GF-D8 (cell line): ENCODE results near the gene CCND1.
"Not testable (repeated sequence)": the region's sequence is repeated elsewhere in the genome, so short reads cannot be mapped to it uniquely, and the experiment has no call there.

Experiments
- DNase-seq: peaks from one replicate; lab custom pipeline; 2025; lab: John Stamatoyannopoulos, UW

CCND1 gene

DNA sequence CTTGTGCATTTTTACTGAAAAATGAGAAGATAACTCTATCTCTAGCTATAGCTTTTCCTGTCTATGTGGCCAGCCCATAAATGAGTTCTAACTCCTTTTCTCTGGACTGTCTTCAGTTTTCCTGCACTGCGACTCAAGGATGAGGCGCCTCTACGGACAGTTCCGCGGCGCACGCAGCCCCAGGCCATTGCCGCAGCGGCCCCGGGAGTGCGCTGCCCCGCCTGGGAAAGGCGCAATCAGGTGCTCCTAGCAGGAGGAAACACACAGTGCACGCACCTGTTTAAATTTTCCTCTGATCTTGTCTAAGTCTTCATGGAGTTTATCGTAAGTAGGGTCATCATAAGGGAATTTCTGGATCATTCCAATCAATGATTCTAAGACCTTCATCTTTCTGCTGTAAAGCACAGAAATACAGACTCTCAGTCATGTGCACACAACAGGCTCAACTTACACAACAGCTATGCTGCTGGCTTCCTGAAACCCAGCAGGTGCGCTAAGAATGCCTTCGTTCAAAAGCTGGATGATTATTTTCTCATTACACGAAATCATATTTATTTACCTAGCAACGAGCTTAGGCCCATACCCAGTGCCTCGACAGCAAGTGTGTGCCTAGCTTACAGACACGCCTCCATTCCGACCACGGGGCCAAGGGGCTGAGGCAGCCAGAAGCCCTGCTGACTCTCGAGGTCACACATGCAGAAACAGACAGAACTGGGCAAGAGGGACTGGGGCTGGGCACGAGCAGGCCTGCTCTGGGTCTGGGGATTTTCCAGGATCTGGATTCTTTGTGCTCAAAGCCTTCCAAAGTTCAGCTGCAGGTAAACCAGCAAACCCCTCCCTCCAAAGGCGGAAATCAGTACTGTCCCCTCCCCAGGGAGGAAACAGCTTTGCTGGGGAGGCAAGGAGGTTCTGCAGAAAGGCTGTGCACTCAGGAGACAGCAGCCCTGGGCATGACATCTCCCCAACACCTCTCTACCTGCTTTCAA lies 27.0 kb downstream of the CCND1 start:
- no peak for DNase-seq

DNA sequence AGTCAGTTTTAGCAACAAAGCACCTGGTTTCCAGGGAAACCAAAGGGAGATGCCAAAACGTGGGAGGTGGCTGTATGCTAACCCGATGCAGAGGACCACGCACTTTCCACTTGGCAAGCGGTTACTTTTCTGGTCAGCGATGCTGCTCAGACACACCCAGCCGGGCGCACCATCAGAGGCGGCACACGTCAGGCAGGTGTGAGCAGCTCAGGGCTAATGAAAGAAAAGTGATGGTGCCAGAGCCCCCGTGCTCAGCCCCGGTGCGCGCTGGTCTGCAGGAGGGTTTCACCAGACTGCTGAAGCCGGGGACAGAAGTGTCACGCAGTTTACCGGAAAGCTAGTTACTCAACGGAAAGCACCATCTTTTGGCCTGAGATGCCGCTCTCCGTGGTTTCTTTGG lies 28.5 kb downstream of the CCND1 start:
- no peak for DNase-seq

DNA sequence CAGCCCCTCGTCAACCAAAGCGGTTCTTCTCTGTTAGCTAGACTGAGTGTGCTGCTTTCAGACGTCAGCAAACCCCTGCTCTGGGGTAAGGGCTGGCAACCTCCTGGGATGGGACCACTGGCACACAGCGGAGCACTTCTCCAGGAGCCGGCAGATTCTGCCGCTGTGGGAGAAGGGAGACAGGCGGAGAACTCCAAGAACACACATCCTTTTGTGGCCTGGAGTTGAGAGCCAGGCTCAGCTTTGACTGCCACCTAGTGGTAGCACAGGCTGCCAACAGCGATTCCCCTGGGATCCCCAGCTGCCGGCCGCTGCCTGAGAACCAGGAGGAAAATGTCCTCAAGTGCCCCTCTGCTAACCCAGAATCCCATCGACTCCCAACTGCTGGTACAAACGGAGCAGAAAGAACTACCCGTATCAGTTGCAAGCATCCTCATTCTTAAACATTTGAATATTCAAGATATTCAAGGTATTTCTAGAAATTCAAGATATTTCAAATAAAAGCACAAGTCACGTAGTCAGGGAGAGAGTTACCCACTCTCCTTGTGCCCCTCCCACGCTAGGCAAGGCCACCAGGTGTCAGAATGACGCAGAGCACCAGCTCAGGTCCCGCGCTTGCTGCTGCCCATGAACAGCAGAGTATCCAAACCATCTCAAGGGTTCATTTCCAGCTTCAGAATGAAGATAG lies 29.3 kb downstream of the CCND1 start:
- peak; percentile 5 for DNase-seq

DNA sequence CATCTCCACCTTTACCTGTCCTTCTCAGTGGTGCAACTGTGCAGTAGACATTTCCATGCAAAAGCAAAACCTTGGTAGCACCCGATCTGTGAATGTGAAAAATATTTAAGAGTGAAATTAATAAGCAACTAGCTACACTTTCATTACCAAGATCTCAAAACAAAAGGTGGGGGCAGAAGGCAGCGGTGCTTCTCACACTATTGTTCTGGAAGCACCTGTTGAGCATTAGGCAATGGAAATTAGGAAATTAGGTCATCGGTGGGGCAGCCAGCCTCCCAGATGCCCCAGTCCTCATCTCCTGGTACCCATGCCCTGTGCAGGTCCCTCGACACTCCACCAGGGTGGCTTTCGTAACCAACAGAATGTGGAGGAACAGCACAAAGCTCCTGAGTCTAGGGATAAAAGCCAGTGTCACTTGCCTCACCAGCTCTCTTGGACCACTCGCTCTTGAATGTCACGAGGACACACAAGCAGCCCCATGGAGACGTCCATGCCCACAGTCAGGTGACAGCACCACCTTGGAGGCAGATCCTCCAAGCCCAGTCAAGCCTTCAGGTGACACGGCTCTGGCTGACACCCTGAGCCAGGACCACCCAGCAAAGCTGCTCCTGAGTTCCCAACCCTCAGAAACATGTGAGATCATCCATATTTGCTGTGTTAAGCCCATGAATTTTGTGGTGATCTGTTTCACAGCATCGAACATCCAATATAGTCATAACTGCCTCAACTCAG lies 30.9 kb downstream of the CCND1 start:
- DNase-seq: no peak

DNA sequence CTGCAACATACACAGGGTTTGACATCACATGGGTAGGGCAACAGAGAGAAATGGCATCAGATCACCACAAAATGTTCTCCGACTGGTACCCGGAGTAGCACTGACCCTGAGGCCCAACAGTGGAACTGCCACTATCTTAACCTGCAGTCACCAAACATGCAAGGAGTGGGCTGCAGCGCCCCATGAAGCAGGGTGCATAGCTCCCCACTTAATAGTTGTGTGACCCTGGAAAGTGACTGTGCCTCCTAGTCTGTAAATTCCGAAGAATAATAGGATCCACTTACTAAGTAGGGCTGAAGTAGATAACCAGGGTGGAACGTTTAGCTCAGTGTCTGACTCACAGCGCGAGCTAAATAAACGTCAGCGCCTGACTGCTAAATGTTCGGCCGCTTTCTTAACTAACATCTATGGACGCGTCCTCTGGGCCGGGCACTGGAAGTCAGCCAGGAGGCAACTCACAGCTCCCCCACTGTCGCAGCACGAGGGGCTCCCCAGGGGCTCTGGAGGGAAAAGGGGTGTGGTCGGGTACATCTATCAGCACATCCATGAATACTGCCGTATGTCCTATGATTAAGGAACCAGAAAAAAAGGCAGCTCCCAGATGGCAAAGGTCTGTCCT lies 33.4 kb downstream of the CCND1 start:
- no peak for DNase-seq

DNA sequence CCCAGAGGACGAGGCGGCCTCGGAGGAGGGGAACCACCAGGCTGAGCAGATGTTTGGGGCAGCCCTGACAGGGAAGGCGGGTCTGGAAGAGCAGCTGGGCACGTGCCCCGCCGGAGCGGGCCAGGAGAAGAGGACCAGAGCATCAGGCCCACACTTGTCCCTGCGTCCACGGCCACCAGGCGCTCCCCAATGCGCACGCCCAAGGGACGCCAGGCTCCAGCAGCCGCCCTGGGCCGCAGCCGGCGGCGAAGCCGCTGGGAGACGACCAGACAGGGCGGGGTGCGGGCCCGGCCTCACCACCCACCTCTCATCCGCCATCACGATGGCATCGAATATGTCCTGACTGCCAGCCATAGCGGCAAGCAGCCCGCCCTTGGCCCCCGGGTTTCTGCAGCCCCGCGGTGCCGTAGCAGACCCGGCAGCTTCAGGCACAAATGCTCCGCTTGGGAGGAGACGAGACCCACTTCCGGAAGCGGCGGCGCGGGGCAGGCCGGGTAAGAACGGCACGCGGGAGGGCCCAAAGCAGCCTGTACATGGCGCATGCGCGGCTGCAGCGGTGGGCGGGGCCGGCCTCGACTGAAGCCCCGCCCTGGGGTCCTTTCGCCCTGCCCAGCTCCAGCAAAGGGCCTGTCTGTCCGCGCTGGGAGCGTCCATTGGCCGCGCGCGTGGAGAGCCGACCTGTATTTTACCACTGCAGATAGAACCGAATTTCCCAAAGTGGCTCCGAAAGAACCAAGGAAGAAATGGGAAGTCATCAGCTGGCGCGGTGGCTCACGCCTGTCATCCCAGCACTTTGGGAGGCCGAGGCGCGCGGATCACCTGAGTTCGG lies 34.1 kb downstream of the CCND1 start, which contains the start of gene LTO1:
Gene LTO1 (minus strand): TSS at position 468 of the 829 bp plus-strand sequence. CDS start 114 bp downstream, at position 354.
- peak; percentile 84 for DNase-seq

DNA sequence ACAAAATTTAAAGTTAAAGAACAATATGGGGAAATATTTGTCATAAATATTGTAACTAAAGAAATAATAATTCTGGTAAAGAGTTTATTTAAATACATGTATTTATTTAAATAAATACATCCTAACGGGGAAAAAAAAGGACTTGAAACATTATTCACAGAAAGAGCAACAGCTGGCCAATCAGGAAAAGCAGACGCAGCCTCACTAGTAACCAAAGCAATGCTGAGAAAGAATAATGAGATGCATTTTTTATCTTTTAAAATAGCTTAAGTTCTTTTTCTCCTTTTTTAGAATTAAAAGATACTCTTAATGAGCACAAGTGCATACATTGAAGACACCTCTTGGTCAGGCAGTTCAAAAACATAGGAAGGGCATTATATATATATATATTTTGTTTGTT lies 36.8 kb downstream of the CCND1 start:
- no peak for DNase-seq

DNA sequence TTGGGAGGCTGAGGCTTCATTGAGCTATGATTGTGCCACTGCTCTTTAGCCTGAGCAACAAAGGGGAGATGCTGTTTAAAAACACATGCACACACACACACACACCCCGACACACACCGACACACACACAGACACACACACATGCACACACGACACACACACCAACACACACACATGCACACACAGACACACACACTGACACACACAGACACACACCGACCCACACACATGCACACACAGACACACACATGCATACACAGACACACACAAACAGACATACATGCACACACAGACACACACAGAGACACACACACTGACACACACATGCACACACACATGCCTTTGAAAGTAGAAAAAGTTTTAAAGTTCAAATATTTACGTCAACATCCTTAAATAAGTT lies 39.7 kb downstream of the CCND1 start:
- DNase-seq: no peak

DNA sequence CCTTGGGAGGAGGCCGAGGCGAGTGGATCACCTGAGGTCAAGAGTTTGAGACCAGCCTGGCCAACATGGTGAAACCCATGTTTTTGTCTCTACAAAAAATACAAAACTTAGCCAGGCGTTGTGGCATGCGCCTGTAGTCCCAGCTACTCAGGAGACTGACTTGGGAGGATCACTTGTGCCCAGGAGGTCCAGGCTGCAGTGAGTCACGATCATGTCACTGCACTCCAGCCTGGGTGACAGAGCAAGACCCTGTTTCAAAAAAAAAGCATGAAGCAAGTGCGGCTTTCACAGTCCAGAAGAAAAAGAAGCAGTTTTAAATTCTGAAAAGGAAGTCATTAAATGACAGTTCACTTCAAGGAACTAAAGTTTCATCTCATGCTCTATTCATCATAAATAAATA lies 41.3 kb downstream of the CCND1 start:
- DNase-seq: no peak

DNA sequence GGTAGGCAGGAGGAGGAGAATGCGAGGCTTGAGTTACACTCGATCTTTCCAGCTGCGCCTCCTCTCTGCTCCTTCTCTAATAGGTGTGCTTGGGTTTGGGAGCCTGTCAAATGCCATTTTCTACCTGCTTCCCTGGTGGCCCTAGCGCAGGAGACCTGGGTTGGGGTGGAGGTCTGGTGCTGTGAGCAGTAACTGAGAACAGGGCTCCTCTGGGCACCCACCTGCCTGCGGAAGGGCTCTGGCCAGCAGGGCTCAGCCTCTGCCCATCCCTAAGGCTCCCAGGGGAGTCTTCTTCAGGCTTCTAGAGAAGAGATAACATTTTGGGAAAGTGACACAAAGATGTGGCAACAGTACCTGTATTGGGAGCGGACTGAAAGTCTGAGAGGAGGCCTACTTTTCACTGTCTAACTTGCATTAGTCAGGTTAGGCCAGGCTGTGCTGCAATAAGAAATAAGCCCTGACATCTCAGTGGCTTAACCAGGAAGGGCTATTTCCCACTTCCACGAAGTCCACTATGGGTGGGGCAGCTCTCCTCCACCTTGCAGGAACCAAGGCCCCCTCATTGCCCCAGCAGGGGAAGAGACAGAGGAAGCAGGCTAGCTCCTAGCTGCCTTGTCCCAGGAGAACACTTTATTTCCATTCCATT lies 41.8 kb downstream of the CCND1 start:
- no peak for DNase-seq

DNA sequence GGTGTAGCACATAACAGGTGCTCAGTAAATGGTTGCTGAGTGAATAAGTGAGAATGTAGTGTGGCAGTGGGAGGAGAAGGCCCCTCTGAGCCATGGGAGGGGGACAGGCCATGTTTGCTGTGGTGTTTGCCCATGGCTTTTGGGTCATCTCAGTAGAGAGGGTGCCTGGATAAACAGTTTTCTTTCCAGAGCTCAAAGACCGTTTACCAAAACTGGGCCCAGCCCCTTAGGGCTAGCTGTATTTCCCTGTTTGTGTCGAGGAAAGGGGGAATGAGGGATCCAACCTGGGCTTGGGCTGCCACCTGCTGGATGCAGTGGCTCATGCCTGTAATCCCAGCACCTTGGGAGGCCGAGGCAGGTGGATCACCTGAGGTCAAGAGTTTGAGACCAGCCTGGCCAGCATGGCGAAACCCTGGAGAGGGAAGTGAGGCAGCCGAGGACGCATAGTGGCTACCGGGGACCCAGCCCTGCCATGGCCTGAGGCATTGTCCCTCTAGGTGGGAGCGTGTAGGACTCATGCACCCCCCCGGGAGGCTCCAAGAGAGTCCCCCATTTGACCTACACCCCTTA lies 42.9 kb downstream of the CCND1 start:
- no peak for DNase-seq

DNA sequence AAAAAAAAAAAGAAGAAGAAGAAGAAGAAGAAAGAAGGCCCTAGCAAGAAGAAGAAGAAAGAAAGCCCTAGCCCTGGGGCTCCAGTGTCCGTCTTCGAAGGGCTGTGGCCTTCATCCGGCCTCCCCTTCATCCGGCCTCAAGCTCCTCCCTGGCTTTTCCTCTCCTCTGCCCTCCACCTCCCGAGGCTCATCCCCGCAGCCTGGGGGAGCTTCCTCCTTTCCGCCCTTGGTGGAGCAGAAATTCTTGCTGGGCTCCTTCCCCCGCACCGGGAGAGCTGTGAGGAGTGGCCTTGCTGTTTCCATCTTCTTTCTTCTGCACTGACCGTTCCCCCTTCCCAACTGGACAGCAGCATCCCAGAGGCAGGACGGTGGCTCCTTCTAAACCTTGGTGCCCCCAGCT lies 43.7 kb downstream of the CCND1 start:
- DNase-seq: no peak

DNA sequence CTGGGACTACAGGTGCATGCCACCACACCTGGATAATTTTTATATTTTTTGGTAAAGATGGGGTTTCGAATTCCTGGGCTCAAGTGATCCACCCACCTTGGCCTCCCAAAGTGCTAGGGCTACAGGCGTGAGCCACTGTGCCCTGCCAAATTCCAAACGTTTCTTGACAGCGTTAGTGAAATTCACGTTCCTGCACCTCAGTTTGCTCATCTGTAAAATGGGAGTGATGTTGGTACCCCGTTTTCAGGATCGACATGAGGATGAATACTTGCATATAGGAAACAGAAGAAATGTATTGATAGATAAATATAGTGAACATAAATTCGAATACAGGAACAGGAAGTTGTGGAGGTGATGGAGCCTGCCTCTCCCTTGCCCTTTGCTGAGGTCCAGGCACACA lies 44.4 kb downstream of the CCND1 start:
- DNase-seq: no peak

DNA sequence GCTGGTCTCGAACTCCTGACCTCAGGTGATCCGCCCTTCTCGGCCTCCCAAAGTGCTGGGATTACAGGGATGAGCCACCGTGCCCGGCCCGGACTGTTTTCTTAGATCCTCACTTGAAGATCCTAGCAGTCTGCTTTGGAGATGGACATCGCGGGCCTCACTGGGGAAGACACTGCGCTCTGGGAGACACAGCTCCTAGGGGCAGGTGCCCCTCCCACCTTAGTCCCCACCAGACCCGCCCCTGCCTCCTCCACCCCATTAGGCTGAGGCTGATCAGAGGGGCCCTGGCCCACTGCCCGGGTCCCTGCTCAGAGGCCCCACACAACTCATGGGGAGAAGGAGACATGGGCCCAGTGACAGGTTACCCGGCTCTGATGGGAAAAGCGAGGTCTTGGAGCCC lies 45.5 kb downstream of the CCND1 start:
- DNase-seq: no peak

DNA sequence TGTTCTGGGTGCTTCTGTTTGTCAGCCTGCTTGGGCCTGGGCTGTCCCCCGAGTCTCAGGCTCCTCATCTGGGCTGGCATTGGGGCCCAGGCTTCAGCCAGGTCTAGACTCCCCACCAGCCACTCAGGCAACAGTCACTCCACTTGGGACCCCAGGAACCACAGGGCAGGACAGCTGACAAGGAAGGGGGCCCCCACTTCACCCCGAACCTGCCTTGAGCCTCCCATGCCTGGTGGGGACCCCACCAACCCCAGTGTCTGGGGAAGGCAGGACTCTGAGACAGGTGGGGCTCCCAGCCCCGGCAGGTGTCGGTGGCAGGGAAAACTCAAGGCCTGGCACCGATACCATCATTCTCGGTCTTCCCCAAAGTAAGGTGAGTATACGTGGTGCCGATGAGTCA lies 45.9 kb downstream of the CCND1 start:
- no peak for DNase-seq

DNA sequence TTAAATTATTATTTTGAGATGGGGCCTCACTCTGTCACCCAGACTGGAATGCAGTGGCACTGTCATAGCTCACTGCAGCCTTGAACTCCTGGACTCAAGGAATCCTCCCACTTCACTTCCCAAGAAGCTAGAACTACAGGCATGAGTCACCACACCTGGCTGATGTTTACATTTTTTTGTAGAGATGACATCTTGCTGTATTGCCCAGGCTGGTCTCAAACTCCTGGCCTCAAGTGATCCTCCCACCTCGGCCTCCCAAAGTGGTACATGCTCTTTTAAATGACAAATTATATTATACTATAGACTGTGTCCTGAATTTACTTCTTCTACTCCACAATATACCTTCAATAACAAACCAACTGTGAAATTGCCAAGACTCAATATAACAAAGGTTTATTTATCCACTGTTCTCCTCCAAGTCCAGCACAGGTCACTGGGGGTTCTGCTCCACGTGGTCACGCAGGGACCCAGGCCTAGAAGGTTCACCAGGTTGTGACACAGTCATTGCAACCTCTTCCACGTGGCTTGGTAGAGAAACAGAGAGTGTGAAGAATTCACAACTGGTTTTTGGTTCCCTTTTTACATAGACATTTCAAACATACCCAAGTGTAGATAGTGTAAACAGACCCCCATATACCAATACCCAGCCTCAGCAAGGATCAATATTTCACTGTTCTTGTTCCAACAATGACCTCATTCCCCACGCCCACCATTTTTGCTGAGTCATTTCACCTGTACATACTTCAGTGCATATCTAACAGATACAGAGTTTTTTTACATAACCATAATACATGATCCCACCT lies 47.2 kb downstream of the CCND1 start:
- DNase-seq: not testable (repeated sequence)

DNA sequence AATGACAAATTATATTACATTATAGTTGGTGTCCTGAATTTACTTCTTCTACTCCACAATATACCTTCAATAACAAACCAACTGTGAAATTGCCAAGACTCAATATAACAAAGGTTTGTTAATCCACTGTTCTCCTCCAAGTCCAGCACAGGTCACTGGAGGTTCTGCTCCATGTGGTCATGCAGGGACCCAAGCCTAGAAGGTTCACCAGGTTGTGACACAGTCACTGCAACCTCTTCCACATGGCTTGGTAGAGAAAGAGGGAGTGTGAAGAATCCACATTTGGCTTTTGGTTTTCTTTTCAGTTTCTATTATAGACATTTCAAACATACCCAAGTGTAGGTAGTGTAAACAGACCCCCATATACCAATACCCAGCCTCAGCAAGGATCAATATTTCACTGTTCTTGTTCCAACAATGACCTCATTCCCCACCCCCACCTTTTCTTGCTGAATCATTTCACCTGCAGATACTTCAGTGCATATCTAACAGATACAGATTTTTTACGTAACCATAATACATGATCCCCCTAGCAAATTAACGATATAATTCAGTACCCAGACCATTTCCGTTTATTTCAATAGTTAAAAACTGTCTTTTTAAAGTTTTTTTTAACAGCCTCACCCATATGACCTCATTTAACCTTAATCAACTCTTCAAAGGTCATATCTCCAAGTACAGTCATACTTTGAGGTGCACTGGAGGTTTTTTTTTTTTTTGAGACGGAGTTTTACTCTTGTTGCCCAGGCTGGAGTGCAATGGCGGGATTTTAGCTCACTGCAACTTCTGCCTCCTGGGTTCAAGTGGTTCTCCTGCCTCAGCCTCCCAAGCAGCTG lies 48.7 kb downstream of the CCND1 start:
- DNase-seq: no peak

DNA sequence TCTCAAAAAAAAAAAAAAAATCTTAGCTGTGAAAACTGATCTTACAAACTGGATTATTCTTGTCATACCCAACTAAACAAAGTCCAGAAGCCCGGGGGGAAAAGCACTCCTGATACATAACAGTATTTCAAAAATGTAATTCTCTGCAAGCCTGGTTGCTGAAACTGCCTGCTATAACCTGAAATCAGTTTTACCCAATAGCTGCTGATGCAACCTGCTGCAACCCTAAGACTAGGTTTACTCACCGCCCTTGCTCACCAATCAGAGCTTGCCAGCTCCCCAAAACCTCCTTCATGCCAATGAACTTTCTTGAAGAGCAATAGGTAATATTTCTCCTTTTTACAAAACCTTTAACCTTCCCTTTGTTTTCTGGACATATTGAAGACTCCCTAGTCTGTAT lies 50.5 kb downstream of the CCND1 start:
- no peak for DNase-seq

DNA sequence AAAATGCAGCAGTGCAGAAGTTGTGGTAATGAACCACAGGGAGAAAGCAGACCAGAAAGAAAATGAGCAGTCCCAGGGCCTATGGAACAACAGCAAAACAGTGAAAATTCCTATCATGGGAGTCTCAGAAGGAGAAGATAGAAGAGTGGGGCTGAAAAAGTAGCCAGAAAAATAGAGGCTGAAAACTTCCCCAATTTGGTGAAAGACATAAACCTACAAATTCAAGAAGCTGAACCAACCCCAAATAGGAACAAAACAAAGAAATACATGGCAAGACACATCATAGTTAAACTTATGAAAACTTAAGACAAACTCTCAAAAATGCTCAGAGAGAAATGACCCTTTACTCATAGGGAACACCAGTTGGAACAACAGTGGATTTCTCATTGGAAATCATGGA lies 51.5 kb downstream of the CCND1 start:
- no peak for DNase-seq
